Measurements from ENCODE around the gene MRPS6.
A peak's percentile ranks its signal among the peaks of the same experiment; 100 is the strongest.

The MRPS6 gene

DNA sequence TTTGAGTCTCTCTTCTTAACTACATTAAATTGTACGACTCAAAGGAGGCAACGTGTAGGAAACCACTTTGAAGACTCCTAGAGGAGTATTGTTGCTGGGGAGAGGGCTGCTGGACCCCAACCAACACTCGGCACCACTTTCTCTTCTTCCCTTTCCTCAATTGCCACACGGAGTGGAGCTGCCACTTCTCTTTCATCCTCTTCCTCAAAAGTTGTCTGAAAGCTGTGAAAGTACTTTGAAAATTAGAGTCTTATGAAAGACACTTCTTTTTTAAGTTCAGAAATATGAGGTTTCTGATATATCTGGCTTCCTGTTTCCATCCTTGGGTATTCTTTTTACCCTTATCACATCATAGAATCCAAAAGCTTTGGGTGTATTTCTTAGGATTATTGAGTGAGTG lies 59.5 kb downstream of the MRPS6 start:
- no peak for DNase-seq (ENCODE audit: low spot score)

- no peak for DNase-seq (ENCODE audit: low spot score)
Measured at GRCh38 chr21:34133392-34133791, 60.0 kb downstream of the MRPS6 start.

- DNase-seq (ENCODE audit: low spot score): no peak
Measured at GRCh38 chr21:34133802-34134201, 60.4 kb downstream of the MRPS6 start.

DNA sequence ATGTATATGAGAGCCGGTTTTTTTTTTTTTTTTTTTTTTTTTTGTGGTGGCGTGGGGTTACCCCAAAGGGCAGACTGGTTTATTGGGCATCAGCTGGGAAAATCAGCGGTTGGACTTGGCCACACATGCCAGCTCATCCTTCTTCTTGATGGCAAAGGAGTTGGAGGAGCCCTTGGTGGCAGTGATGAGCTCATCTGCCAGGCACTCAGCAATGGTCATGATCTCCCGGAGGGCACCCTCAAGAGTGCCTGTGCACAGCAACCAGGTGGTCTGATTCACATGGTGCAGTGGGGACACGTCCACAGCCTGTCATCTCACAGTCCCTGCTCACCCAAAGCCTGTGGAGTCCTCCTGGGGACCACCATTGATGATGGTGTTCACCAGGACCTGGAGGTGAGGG lies 62.0 kb downstream of the MRPS6 start:
- no peak for DNase-seq (ENCODE audit: low spot score)

DNA sequence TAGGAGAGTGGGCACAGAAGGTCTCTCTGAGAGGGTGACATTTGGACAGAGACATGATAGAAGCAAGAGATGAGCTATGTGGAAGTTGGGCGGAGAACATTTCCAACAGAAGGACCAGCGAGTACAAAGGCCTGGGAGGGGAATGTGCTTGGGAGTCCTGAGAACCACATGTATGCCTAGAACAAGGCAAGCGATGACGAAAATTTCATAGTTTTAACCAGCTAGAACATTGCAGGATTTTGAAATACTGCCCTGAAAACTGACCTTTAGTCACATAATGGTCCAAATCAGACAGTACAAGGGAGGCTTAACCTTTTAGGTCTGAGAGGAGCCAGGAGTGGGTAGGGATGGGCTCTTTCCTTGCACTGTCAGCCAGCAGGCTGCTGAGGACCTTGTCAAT lies 68.0 kb downstream of the MRPS6 start:
- DNase-seq (ENCODE audit: low spot score): no peak

DNA sequence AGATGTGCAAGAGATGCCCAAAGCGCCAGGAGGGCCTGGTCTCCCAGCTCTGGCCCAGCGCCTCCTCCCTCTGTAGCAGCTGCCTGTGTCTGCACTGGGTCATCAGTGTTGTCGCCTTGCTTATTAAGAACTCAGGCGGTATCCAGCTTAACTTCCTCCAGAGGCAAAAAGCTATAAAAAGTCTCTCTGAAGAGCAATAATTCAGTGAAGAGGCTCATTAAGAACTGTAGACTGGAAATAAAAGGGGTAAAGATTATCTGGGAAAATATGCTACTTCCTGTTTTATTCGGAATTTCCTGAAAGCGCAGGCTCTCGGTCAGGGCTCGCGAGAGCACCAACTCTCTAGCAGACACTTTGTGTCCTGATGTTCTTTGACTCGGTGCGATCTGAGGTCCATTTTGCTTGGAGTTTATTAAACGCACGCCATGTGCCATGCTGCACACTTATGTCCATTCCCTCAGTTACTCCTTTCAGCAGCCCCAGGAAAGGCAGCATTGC lies 70.4 kb downstream of the MRPS6 start:
- no peak for DNase-seq (ENCODE audit: low spot score)

DNA sequence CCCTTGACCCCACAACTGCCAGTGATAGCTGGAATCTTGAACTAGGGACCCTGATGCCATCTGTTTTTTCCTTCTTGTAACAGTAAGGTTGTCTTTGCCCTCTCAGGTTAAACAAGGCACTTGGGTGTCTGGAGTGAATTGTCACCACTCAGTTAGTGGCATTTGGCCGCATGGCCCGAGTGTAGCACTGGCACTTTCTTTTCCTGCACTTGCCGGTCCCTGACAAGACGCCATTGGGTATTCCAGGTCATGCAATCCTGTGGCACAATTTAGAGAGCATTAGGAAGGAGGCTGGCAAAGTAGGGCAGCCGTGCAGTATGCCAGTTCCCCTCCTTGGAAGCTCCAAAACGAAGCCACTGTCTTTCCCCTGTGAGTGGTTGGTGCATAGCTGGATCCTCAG lies 70.8 kb downstream of the MRPS6 start:
- no peak for DNase-seq (ENCODE audit: low spot score)

DNA sequence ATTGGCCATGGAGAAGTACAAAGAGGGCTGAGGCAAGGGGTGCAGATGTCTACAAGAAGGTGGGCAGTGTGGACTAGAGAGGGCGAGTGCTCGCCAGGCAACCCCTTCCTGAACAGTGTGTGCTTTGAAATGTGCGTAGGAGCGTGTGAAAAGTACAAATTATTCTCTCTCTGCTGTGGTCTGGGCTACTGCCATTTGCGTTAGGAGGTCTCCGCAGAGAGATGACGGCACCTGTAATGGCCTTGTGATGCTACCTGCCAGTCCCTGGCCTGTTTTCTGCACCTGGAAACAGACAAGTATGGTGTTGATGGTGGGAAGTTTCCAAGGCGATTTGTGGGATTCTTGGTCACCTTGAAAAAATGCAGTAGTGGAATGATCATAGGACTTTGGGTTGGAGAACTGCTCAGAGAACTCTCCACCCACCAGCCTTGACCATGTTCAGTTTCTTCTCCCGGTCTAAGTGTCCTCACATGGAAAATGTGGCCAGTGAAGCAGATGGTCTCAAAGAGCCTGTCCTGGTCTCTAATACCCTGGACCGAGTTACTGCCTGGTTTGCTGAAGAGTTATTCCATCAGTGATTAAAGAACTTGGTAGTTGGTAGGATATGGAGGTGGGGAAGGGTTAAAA lies 74.5 kb downstream of the MRPS6 start:
- DNase-seq (ENCODE audit: low spot score): no peak

DNA sequence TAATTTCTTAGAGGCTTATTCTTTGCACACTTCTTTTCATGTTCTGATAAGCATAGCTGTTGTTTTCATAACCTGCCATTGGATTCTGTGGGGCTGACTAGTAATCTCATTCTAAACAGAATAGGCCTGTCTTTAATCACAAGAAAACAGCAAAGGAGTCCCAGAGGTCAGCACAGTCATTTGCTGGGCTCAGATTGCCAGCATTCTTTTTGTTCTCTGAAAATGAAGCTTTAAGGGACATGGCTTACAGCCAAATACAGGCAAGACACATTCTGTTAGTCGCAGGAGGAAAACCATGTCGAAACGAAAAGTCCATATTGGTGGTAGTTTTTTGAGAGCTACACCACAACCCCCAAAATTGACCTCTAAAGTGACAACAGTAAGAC lies 75.0 kb downstream of the MRPS6 start:
- no peak for DNase-seq (ENCODE audit: low spot score)

- DNase-seq (ENCODE audit: low spot score): peak; percentile 89
Measured at GRCh38 chr21:34148826-34149558, 75.6 kb downstream of the MRPS6 start.

- no peak for DNase-seq (ENCODE audit: low spot score)
Measured at GRCh38 chr21:34152500-34152899, 79.1 kb downstream of the MRPS6 start.

GRCh38 chr21:34154878-34155277 lies 81.5 kb downstream of the MRPS6 start:
- DNase-seq (ENCODE audit: low spot score): no peak

DNA sequence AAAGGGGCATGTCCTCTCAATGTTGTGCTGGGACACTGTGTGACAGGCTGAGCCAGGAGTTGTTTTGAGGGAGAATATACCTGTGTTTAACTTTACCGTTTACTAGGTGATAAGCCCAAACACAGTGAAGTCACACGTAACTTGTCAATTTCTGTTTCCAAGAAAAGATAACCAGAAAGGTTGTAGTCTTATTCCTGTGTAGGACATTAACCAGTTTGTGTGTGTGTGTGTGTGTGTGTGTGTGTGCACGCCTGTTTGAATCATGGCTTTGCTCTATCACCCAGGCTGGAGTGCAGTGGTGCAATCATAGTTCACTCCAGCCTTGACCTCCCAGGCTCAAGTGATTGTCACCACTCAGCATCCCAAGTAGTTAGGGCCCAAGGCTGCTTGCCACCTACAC lies 83.6 kb downstream of the MRPS6 start:
- no peak for DNase-seq (ENCODE audit: low spot score)

DNA sequence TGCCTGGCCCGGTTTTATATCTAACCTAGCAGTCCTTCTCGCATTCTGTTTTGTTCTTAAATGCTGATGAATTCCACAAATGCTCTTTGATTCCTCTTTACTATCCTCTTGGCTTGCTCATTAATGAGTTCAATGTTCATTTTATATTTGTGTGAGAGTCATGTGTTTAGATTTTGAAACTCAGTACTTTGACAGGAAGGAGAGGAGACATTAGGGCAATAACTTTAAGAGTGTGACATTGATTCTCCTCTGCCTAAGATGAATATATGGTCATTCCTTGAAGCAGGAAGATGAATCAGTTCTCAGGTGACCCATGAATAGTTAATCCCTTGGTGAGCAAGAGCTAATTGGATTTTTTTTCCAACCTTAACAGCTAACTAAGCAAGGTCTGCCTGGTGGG lies 84.1 kb downstream of the MRPS6 start:
- no peak for DNase-seq (ENCODE audit: low spot score)

DNA sequence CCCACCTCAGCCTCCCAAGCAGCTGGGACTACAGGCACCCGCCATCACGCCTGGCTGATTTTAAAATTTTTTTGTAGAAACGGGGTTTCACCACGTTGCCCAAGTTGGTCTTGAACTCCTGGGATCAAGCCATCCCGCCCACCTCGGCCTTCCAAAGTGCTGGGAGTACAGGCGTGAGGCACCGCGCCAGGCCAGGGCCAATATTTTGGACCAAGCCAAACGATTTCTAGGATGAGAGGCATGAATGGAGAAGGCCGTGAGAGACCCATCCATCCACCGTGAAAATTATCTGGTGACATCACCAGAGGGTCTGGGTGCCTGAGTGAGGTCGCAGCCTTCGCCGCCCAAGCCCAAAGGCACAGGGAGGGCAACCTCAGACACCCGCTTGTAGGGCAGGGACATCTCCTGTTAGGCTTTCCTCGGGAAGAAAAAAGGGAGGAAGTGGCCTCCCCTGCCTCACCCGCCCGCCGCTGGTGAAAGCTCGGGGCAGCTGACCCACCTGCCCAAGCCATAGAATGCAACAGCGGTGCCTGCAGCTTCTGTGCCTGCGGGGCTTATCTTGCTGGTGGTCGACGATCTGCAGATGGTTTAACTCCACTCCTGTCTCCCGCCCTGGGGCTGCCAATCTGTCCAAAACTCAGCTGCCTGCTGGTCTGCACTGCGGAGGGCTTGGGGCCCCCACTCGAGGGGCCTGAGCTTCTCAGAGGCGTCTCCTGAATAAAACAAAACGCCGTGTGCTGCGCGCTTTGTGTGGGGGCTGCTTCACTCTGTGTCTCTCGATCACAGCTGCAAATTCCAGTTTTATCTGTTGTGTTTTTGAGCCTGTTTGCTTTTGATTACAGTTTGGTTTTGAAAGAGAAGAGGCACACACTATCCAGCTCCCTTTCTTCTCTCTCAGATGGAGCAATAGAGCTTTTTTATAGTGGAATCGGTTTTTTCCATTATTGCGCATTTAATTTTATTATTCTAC lies 85.8 kb downstream of the MRPS6 start:
- no peak for DNase-seq (ENCODE audit: low spot score)

DNA sequence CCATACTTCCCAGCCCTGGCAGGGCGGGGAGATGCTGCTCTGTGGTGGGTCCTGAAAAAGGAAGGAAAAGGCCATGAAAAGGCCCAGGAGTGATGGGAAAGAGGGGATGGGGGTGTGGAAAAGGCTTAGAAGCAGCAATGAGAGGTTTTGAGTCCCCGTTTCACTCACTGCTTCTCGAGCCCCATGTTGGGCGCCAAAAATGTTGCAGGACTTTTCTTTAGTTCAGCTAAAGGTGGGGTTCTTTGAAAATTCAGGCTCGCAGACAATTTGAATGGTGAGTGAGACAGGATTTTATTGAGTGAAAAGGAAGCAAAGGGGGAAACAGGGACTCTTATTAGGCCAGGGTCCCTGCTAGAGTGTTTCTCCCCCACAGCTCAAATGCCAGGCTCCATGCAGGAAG lies 93.1 kb downstream of the MRPS6 start:
- no peak for DNase-seq (ENCODE audit: low spot score)

GRCh38 chr21:34170886-34171285 lies 97.5 kb downstream of the MRPS6 start:
- DNase-seq (ENCODE audit: low spot score): no peak

GRCh38 chr21:34174470-34174869 lies 101.1 kb downstream of the MRPS6 start:
- no peak for DNase-seq (ENCODE audit: low spot score)

- no peak for DNase-seq (ENCODE audit: low spot score)
Measured at GRCh38 chr21:34176448-34176847, 103.1 kb downstream of the MRPS6 start.

GRCh38 chr21:34177919-34178567 lies 104.7 kb downstream of the MRPS6 start:
- no peak for DNase-seq (ENCODE audit: low spot score)

- DNase-seq (ENCODE audit: low spot score): no peak
Measured at GRCh38 chr21:34179204-34179935, 106.0 kb downstream of the MRPS6 start.
